Neural progenitor cell (in vitro differentiated cells): ENCODE data around the gene FNIP2. TPM values are rescaled to one million over a fixed set of nuclear protein-coding genes. Genes with fewer than 3 reads are reported as not detected.

Experiments used
- DNase-seq: peaks from one replicate; pipeline ENCODE4 v3.0.0-alpha.2; 2016; ENCODE audit warnings: low spot score
- H2AFZ ChIP-seq: fragments of 200-600 bp; sonication (generic); replicated peaks from 2 replicates; pipeline ENCODE4 v1.6.1; 2016; ENCODE audit warnings: antibody characterized with exemption
- H3F3A ChIP-seq: fragments of 200-600 bp; sonication (generic); 2 replicates; pipeline ENCODE4 v1.6.1; 2016; ENCODE audit warnings: antibody characterized with exemption, low read depth
- H3K27ac ChIP-seq: fragments of 200-600 bp; sonication (generic); 2 replicates; pipeline ENCODE4 v1.5.1; 2016; ENCODE audit warnings: mild to moderate bottlenecking
- H3K27me3 ChIP-seq: fragments of 200-600 bp; sonication (generic); 2 replicates; pipeline ENCODE4 v1.6.1; 2016; ENCODE audit warnings: mild to moderate bottlenecking, moderate library complexity
- H3K36me3 ChIP-seq: fragments of 200-600 bp; sonication (generic); 2 replicates; pipeline ENCODE4 v1.5.1; 2016
- H3K4me1 ChIP-seq: fragments of 200-600 bp; sonication (generic); 2 replicates; pipeline ENCODE4 v1.6.1; 2016; ENCODE audit warnings: mixed run types
- H3K4me2 ChIP-seq: fragments of 200-600 bp; sonication (generic); 2 replicates; pipeline ENCODE4 v1.6.1; 2016
- H3K4me3 ChIP-seq: fragments of 200-600 bp; sonication (generic); 2 replicates; pipeline ENCODE4 v1.5.1; 2016
- H3K79me2 ChIP-seq: fragments of 200-600 bp; sonication (generic); 2 replicates; pipeline ENCODE4 v1.6.1; 2016; ENCODE audit warnings: low read depth
- H3K9ac ChIP-seq: fragments of 200-600 bp; sonication (generic); 2 replicates; pipeline ENCODE4 v1.6.1; 2016
- H3K9me3 ChIP-seq: fragments of 200-600 bp; sonication (generic); 2 replicates; pipeline ENCODE4 v1.5.1; 2016; ENCODE audit warnings: low read depth
- H4K20me1 ChIP-seq: fragments of 200-600 bp; sonication (generic); 2 replicates; pipeline ENCODE4 v1.6.1; 2016; ENCODE audit warnings: low read depth
- H3K27ac Mint-ChIP-seq: 3 replicates; pipeline ENCODE4 v1.8.0; 2021; ENCODE audit warnings: mixed read lengths
- H3K27me3 Mint-ChIP-seq: 2 replicates; pipeline ENCODE4 v1.8.0; 2022; ENCODE audit warnings: low read depth, mild to moderate bottlenecking, inconsistent platforms, moderate library complexity, mixed read lengths; ENCODE audit not compliant: insufficient read depth
- H3K36me3 Mint-ChIP-seq: 3 replicates; pipeline ENCODE4 v1.8.0; 2021; ENCODE audit warnings: mixed read lengths
- H3K4me1 Mint-ChIP-seq: 3 replicates; pipeline ENCODE4 v1.8.0; 2021; ENCODE audit warnings: mixed read lengths
- H3K4me3 Mint-ChIP-seq: 3 replicates; pipeline ENCODE4 v1.8.0; 2021; ENCODE audit warnings: mild to moderate bottlenecking, moderate library complexity, mixed read lengths
- H3K9me3 Mint-ChIP-seq: 3 replicates; pipeline ENCODE4 v1.8.0; 2020; ENCODE audit warnings: mixed read lengths
- CTCF ChIP-seq: fragments of 200-600 bp; sonication (generic); IDR thresholded peaks from 2 replicates; pipeline ENCODE4 v1.5.1; 2017; ENCODE audit warnings: antibody characterized with exemption, mild to moderate bottlenecking
- EZH2 ChIP-seq: fragments of 200-600 bp; sonication (generic); IDR thresholded peaks from 2 replicates; pipeline ENCODE4 v1.6.1; 2017; ENCODE audit warnings: antibody characterized with exemption, mild to moderate bottlenecking, moderate library complexity
- EZH2phosphoT487 ChIP-seq: fragments of 200-600 bp; sonication (generic); IDR thresholded peaks from 2 replicates; pipeline ENCODE4 v1.6.1; 2017; ENCODE audit warnings: antibody characterized with exemption
- total RNA-seq: library from RNA; depleted of rRNA; stranded (reverse); fragments of >200 nt; gene quantifications from 2 replicates; pipeline ENCODE4 v1.2.3, GENCODE V29; 2015; ENCODE audit warnings: low replicate concordance

Gene FNIP2
- total RNA-seq, 1 donor from 2014 or later = 10.5 TPM

DNA sequence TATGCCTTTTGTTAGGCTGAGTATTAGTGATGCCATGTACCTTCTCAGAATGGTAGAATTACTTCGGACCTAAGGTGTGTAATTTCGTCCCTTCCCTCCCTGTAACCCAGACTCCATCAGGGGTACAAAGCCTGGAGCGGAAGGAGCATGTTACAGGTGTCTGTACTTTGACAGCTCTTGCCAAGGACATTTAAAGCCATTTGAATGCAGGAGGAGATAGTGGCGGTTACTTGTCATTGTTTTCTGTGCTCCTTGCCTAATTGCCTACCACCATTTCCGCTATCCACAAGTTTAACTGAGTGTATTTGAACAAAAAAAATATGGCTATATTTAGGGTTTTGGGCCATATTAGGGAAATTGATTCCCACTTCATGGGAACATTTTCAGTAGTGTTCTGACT lies 1.8 kb downstream of the FNIP2 start:
- no peak overlapping the region for H3K27ac ChIP-seq
- no peak for DNase-seq
- H4K20me1 ChIP-seq = no peaks in the 10 kb centered on the region
- Mint-ChIP-seq H3K27me3 (peaks cover 10% of the 10 kb centered on the region), H3K27ac (no peak overlapping the region), H3K4me1 (peaks cover 39% of the 10 kb centered on the region), H3K9me3 (no peaks in the 10 kb centered on the region), H3K4me3 (peak overlapping the region; percentile 98), H3K36me3 (peaks cover 1% of the 10 kb centered on the region)
- H3F3A ChIP-seq = peaks cover 9% of the 10 kb centered on the region
- no peak overlapping the region for H3K9ac ChIP-seq
- TF ChIP-seq EZH2 = no peak
- no peak for TF ChIP-seq CTCF
- TF ChIP-seq EZH2phosphoT487 = no peak
- H2AFZ ChIP-seq = no peak overlapping the region
- no peaks in the 10 kb centered on the region for H3K9me3 ChIP-seq
- no peaks in the 10 kb centered on the region for H3K36me3 ChIP-seq
- peaks cover 12% of the 10 kb centered on the region for H3K79me2 ChIP-seq
- peak overlapping the region; percentile 67 for H3K4me3 ChIP-seq
- peaks cover 13% of the 10 kb centered on the region for H3K4me1 ChIP-seq
- H3K27me3 ChIP-seq = peaks cover 36% of the 10 kb centered on the region
- no peak overlapping the region for H3K4me2 ChIP-seq

- H3K4me3 Mint-ChIP-seq = no peak overlapping the region
- Histone ChIP-seq H3K36me3 (no peaks in the 10 kb centered on the region), H3K79me2 (peaks cover 12% of the 10 kb centered on the region), H3F3A (peaks cover 9% of the 10 kb centered on the region), H3K4me2 (no peak overlapping the region), H3K27ac (no peak overlapping the region), H3K27me3 (peaks cover 33% of the 10 kb centered on the region), H3K9ac (no peak overlapping the region), H4K20me1 (no peaks in the 10 kb centered on the region), H3K9me3 (no peaks in the 10 kb centered on the region), H3K4me1 (peaks cover 20% of the 10 kb centered on the region), H2AFZ (no peak overlapping the region), H3K4me3 (no peak overlapping the region)
- H3K27me3 Mint-ChIP-seq = peaks cover 10% of the 10 kb centered on the region
- no peak overlapping the region for H3K27ac Mint-ChIP-seq
- no peaks in the 10 kb centered on the region for H3K9me3 Mint-ChIP-seq
- H3K4me1 Mint-ChIP-seq = peaks cover 49% of the 10 kb centered on the region
- DNase-seq = no peak
- TF ChIP-seq CTCF = no peak
- no peak for TF ChIP-seq EZH2phosphoT487
- TF ChIP-seq EZH2 = no peak
- peaks cover 1% of the 10 kb centered on the region for H3K36me3 Mint-ChIP-seq
Observed at GRCh38 chr4:158771776-158772175, 3.0 kb downstream of the FNIP2 start.

DNA sequence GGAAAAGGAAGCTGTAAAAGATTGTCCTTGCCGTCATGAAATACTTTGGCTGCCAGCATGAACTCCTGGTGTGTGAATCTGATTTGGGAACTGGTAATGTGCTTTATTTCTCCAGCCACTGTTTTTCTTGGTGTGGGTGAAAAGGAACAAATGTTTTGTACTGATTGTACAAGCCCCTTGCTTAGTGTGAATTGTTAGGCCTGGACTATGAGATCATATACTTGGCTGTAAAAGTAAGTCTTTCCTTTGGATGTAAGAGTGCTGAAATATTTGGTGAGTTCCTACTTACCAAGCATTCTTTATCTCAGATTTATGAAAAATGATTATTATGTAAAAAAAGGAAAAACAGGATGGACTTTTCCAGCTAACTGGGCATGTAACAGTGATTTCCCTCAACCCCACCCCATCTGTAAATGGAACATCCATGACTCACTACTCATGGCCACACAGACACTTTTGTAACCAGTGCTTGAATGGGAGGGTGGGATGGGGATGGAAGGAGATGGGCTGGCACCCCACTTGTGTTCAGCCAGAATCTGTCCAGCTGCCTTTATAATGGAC lies 6.3 kb downstream of the FNIP2 start:
- TF ChIP-seq CTCF (no peak), EZH2 (no peak), EZH2phosphoT487 (no peak)
- Histone ChIP-seq H3F3A (peaks cover 6% of the 10 kb centered on the region), H3K79me2 (peaks cover 8% of the 10 kb centered on the region), H3K9me3 (no peaks in the 10 kb centered on the region), H3K36me3 (no peaks in the 10 kb centered on the region), H2AFZ (no peak overlapping the region), H3K27me3 (peaks cover 6% of the 10 kb centered on the region), H3K4me2 (no peak overlapping the region), H3K4me3 (no peak overlapping the region), H3K27ac (no peak overlapping the region), H3K4me1 (peaks cover 13% of the 10 kb centered on the region), H4K20me1 (no peaks in the 10 kb centered on the region), H3K9ac (no peak overlapping the region)
- peaks cover 2% of the 10 kb centered on the region for H3K27me3 Mint-ChIP-seq
- peaks cover 1% of the 10 kb centered on the region for H3K36me3 Mint-ChIP-seq
- no peak overlapping the region for H3K27ac Mint-ChIP-seq
- no peaks in the 10 kb centered on the region for H3K9me3 Mint-ChIP-seq
- DNase-seq = no peak
- peaks cover 42% of the 10 kb centered on the region for H3K4me1 Mint-ChIP-seq
- no peak overlapping the region for H3K4me3 Mint-ChIP-seq
